GM12878 (cell line): ENCODE measurements around the gene IFI30. TPM values are rescaled to one million over a fixed set of nuclear protein-coding genes. Genes with fewer than 3 reads are reported as not detected.

Experiments
- ATAC-seq: fragments of 200-7000 bp; cut with Tn5 transposase; 3 replicates; pipeline ENCODE4 v1.9.1; 2020; ENCODE audit warnings: mild to moderate bottlenecking, moderate library complexity
- BruUV-seq: library from RNA; stranded (reverse); fragments of 400-500 nt; replicated peaks from 2 replicates; lab custom pipeline; 2021; lab: Mats Ljungman, UMichigan
- CTCF ChIA-PET: fragments of 300-600 bp; sonication (Branson Sonifier 250); formaldehyde crosslinking; extraction: SDS; loops from one replicate; lab custom pipeline; 2021; ENCODE audit warnings: inconsistent platforms; lab: Yijun Ruan, JAX
- POLR2A ChIA-PET: fragments of 350-600 bp; formaldehyde crosslinking; extraction: SDS; loops from one replicate; lab custom pipeline; 2021; ENCODE audit warnings: inconsistent platforms; lab: Charles Lee
- RAD21 ChIA-PET: fragments of 300-600 bp; sonication (Branson Sonifier 250); formaldehyde crosslinking; loops from one replicate; lab custom pipeline; 2023; ENCODE audit warnings: antibody characterized with exemption; ENCODE audit not compliant: unreplicated experiment; lab: Charles Lee
- SMC1A ChIA-PET: fragments of 300-600 bp; sonication (Branson Sonifier 250); formaldehyde crosslinking; loops from one replicate; lab custom pipeline; 2023; ENCODE audit not compliant: unreplicated experiment, uncharacterized antibody; lab: Charles Lee
- DNase-seq: peaks from one replicate; pipeline ENCODE4 v3.0.0-alpha.2; 2011; ENCODE audit warnings: low read depth, low spot score
- FAIRE-seq: peaks from 3 replicates; lab custom pipeline; 2011; peaks lifted over from hg19 to GRCh38; lab: Jason Lieb, UNC
- H2AFZ ChIP-seq: 2 replicates; pipeline ENCODE4 v1.6.0; 2011; ENCODE audit warnings: low read depth, low read length, control low read depth; ENCODE audit not compliant: control insufficient read depth
- H3K27ac ChIP-seq: 2 replicates; pipeline ENCODE4 v1.5.1; 2011; ENCODE audit warnings: control low read depth; ENCODE audit not compliant: control insufficient read depth, insufficient read depth
- H3K27me3 ChIP-seq, 2 experiments: replicated peaks in 1 of 2; 2 replicates each; pipeline versions ENCODE4 v1.6.0 to v1.6.1; 2011; ENCODE audit warnings: low read length in 1 of 2; ENCODE audit not compliant: control insufficient read depth in 2 of 2, insufficient read depth in 2 of 2
- H3K36me3 ChIP-seq, 2 experiments: 2 replicates each; pipeline ENCODE4 v1.5.1; 2011; ENCODE audit warnings: low read length in 1 of 2; ENCODE audit not compliant: control insufficient read depth in 2 of 2, insufficient read depth in 2 of 2
- H3K4me1 ChIP-seq: 2 replicates; pipeline ENCODE4 v1.6.1; 2011; ENCODE audit warnings: mild to moderate bottlenecking, low read length, moderate library complexity, mixed read lengths; ENCODE audit not compliant: control insufficient read depth, insufficient read depth
- H3K4me2 ChIP-seq: 2 replicates; pipeline ENCODE4 v1.6.0; 2011; ENCODE audit warnings: control low read depth; ENCODE audit not compliant: control insufficient read depth, insufficient read depth
- H3K4me3 ChIP-seq: fragments of 200-600 bp; sonication (generic); 2 replicates; pipeline ENCODE4 v1.5.1; 2016
- H3K79me2 ChIP-seq: 2 replicates; pipeline ENCODE4 v1.6.0; 2011; ENCODE audit warnings: low read length; ENCODE audit not compliant: control insufficient read depth, insufficient read depth
- H3K9ac ChIP-seq: 2 replicates; pipeline ENCODE4 v1.8.0; 2011; ENCODE audit warnings: low read length, control low read depth, mixed read lengths; ENCODE audit not compliant: control insufficient read depth, insufficient read depth
- H3K9me3 ChIP-seq: replicated peaks from 3 replicates; pipeline ENCODE4 v1.5.1; 2011; ENCODE audit warnings: mild to moderate bottlenecking, low read length; ENCODE audit not compliant: control insufficient read depth, insufficient read depth
- H4K20me1 ChIP-seq: 2 replicates; pipeline ENCODE4 v1.6.0; 2011; ENCODE audit not compliant: control insufficient read depth, insufficient read depth
- ATF7 ChIP-seq: fragments of 450-650 bp; IDR thresholded peaks from 2 replicates; pipeline ENCODE4 v1.6.1; 2016; ENCODE audit warnings: low read depth, mild to moderate bottlenecking
- CHD2 ChIP-seq: IDR thresholded peaks from 2 replicates; pipeline ENCODE4 v1.6.1; 2011; ENCODE audit warnings: low read depth, low read length, improper control_type of control experiment, borderline replicate concordance
- CTCF ChIP-seq, 3 experiments: IDR thresholded peaks in 2 of 3; conservative IDR thresholded peaks in 1 of 3; 2 replicates each; pipeline ENCODE4 v1.5.1; 2011; ENCODE audit warnings: low read depth in 3 of 3, low read length in 3 of 3, mild to moderate bottlenecking in 3 of 3, control low read depth in 2 of 3, moderate library complexity in 2 of 3, inconsistent platforms in 1 of 3, mixed read lengths in 1 of 3; ENCODE audit not compliant: control insufficient read depth in 2 of 3, insufficient read depth in 1 of 3; ENCODE audit errors: extremely low read depth in 1 of 3
- E2F8 ChIP-seq: fragments of 450-650 bp; IDR thresholded peaks from 2 replicates; pipeline ENCODE4 v1.6.1; 2018; ENCODE audit warnings: mild to moderate bottlenecking, low read depth, moderate library complexity; ENCODE audit not compliant: partially characterized antibody
- IRF4 ChIP-seq: IDR thresholded peaks from 2 replicates; pipeline ENCODE4 v1.6.1; 2011; ENCODE audit warnings: low read depth, low read length
- NBN ChIP-seq: fragments of 450-650 bp; IDR thresholded peaks from 2 replicates; pipeline ENCODE4 v1.6.1; 2016
- NR2C2 ChIP-seq: IDR thresholded peaks from 2 replicates; pipeline ENCODE4 v1.6.1; 2011; ENCODE audit warnings: borderline replicate concordance, low read depth; ENCODE audit not compliant: control insufficient read depth, insufficient read length
- POLR2AphosphoS5 ChIP-seq: IDR thresholded peaks from 2 replicates; pipeline ENCODE4 v1.6.1; 2011; ENCODE audit warnings: mild to moderate bottlenecking, low read length, inconsistent platforms
- SREBF2 ChIP-seq: IDR thresholded peaks from 2 replicates; pipeline ENCODE4 v1.6.1; 2012; ENCODE audit warnings: mild to moderate bottlenecking, low read length
- SUPT20H ChIP-seq: IDR thresholded peaks from 2 replicates; pipeline ENCODE4 v1.6.1; 2011; ENCODE audit warnings: low read depth, mild to moderate bottlenecking, low read length, moderate library complexity, borderline replicate concordance; ENCODE audit not compliant: control insufficient read depth
- SUZ12 ChIP-seq: fragments of 200-600 bp; sonication (generic); IDR thresholded peaks from one replicate; pipeline ENCODE4 v1.6.1; 2018; ENCODE audit warnings: antibody characterized with exemption, mild to moderate bottlenecking; ENCODE audit not compliant: unreplicated experiment
- USF2 ChIP-seq: IDR thresholded peaks from 2 replicates; pipeline ENCODE4 v1.6.1; 2011; ENCODE audit warnings: low read depth, low read length, improper control_type of control experiment, borderline replicate concordance
- ZNF384 ChIP-seq: IDR thresholded peaks from 2 replicates; pipeline ENCODE4 v1.6.1; 2012; ENCODE audit warnings: low read depth, mild to moderate bottlenecking, low read length, improper control_type of control experiment, borderline replicate concordance
- WGBS: methylation state at CpG from one replicate; pipeline ENCODE4 v1.1.6; 2016; ENCODE audit warnings: low lambda C conversion rate; ENCODE audit not compliant: insufficient replicate concordance, insufficient coverage; ENCODE audit errors: missing lambda C conversion rate; 5-methylcytosine and 5-hydroxymethylcytosine counted together
- in situ Hi-C: fragments of 300-500 bp; cut with MboI; formaldehyde crosslinking; loops from 9 replicates; pipeline ENCODE4 v1.14.3; 2018; ENCODE audit warnings: mixed read lengths
- intact Hi-C: fragments of 100-400 bp; cut with micrococcal nuclease; formaldehyde crosslinking; loops from one replicate; pipeline ENCODE4 v1.14.2; 2022; ENCODE audit not compliant: unreplicated experiment
- polyA plus RNA-seq, 11 experiments: library from polyadenylated mRNA; depleted of rRNA in 4 of 11; unstranded in 6 of 11; stranded (reverse) in 5 of 11; fragments of >200 nt; fragmentation: Nextera tagmentation in 4 of 11; fragmentation: Illumina TruSeq in 1 of 11; extraction: Ambion mirVana in 4 of 11; extraction: Trizol in 1 of 11; gene quantifications; 1 replicate in 1 of 11; 2 replicates in 10 of 11; pipeline versions ENCODE4 v1.2.1 to v1.2.3, GENCODE V29; 2011 to 2016; ENCODE audit warnings: inconsistent platforms in 2 of 11, missing spikeins in 2 of 11, low read depth in 1 of 11
- total RNA-seq, 4 experiments: library from RNA; depleted of rRNA in 3 of 4; stranded (reverse); fragments of >200 nt in 3 of 4; fragmentation: Illumina TruSeq in 1 of 4; extraction: Trizol in 1 of 4; gene quantifications; 2 replicates each; pipeline versions ENCODE4 v1.2.1 to v1.2.3, GENCODE V29; 2013 to 2021
- TF ChIP-seq, protein P1 (sequence below): IDR thresholded peaks from 2 replicates; pipeline ENCODE4 v1.6.1; 2011; ENCODE audit warnings: borderline replicate concordance, low read depth, mild to moderate bottlenecking, moderate library complexity, low read length; ENCODE audit not compliant: insufficient read depth, poor library complexity, severe bottlenecking

The IFI30 gene
- total and polyA plus RNA-seq, 10 of the 15 experiments (the other 5 are each of a cell fraction or from before 2014, with no cell fraction given): 221 to 1,112 (median 451) TPM

- intact Hi-C loops: no loop called here
- 26% methylated on average over 10 of the region's 33 CpGs for WGBS
- no peak for TF ChIP-seq SUZ12
- no peak for TF ChIP-seq NR2C2
- no peak for TF ChIP-seq CHD2
- TF ChIP-seq, protein P1, sequence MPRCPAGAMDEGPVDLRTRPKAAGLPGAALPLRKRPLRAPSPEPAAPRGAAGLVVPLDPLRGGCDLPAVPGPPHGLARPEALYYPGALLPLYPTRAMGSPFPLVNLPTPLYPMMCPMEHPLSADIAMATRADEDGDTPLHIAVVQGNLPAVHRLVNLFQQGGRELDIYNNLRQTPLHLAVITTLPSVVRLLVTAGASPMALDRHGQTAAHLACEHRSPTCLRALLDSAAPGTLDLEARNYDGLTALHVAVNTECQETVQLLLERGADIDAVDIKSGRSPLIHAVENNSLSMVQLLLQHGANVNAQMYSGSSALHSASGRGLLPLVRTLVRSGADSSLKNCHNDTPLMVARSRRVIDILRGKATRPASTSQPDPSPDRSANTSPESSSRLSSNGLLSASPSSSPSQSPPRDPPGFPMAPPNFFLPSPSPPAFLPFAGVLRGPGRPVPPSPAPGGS: no peak
- TF ChIP-seq E2F8: no peak
- no peak for TF ChIP-seq NBN
- TF ChIP-seq ATF7: no peak
- TF ChIP-seq IRF4: no peak
- TF ChIP-seq SUPT20H: no peak
- no peak for TF ChIP-seq ZNF384
- no peak for TF ChIP-seq USF2
- no peak for TF ChIP-seq CTCF (IDR thresholded peaks at IDR 0.05 in 2 of 3, conservative IDR thresholded peaks at IDR 0.05 in 1 of 3; ENCODE audit: control insufficient read depth in 2 of 3, extremely low read depth in 1 of 3, insufficient read depth in 1 of 3, low read depth in 3 of 3, low read length in 3 of 3)
- TF ChIP-seq POLR2AphosphoS5: no peak
- TF ChIP-seq SREBF2: no peak
Observed at GRCh38 chr19:18220632-18221275, 47.1 kb downstream of the IFI30 start.

More at GRCh38 chr19:18220632-18221275, 47.1 kb downstream of the IFI30 start:
- no peak for ATAC-seq
- ChIA-PET CTCF (interaction anchor here (1.0 to 1.2 kb wide), 2 partner anchors 11 to 12 kb away, joined by 3 to 7 read pairs; no protein-coding TSS in a partner anchor), SMC1A (interaction anchor here (2.2 kb wide), 1 partner anchor 35 kb away, joined by 7 read pairs; a partner anchor contains a TSS), RAD21 (no interaction called here), POLR2A (interaction anchor here (0.6 to 1.7 kb wide), 3 partner anchors 17 to 60 kb away, joined by 3 to 4 read pairs (median 3); partner anchors contain the start of gene RAB3A)
- no peak overlapping the region for H3K4me2 ChIP-seq
- no peaks in the 10 kb centered on the region; the same call in 2 of the 3 replicates for H3K9me3 ChIP-seq
- H3K36me3 ChIP-seq: no peaks in the 10 kb centered on the region
- no peak overlapping the region for H3K9ac ChIP-seq
- H3K27me3 ChIP-seq: peaks cover 0 to 4% of the 10 kb centered on the region in 2 experiments; a peak in 2 of 4 replicates
- DNase-seq: no peak
- no TSS peak for BruUV-seq
- H3K27ac ChIP-seq: no peak overlapping the region
- peaks cover 8% of the 10 kb centered on the region for H3K4me1 ChIP-seq
- H3K79me2 ChIP-seq: no peaks in the 10 kb centered on the region
- H3K4me3 ChIP-seq: no peak overlapping the region
- in situ Hi-C loops: no loop called here
- no peaks in the 10 kb centered on the region for H4K20me1 ChIP-seq
- no peak overlapping the region for H2AFZ ChIP-seq
- no peak for FAIRE-seq
